ENCODE measurements around the gene ITCH.

ITCH gene

GRCh38 chr20:34472246-34472925 lies 109.3 kb downstream of the ITCH start (continued):
- no peak for TF ChIP-seq ZNF174 (tag by site-specific recombination; IDR thresholded peaks at IDR 0.05)
- no peak for TF ChIP-seq ZBTB21 (tag by site-specific recombination; IDR thresholded peaks at IDR 0.05)
- TF ChIP-seq MZF1 (tag by site-specific recombination; IDR thresholded peaks at IDR 0.05; ENCODE audit: borderline replicate concordance) = 0 out of 2 replicates have a peak, but pooled peaks have one; percentile 22
- no peak for TF ChIP-seq HOXC10 (CRISPR knock-in tag; IDR thresholded peaks at IDR 0.05)
- peak; percentile 87 for TF ChIP-seq PRDM1 (tag by site-specific recombination; IDR thresholded peaks at IDR 0.05)
- no peak for TF ChIP-seq ZNF488 (tag by site-specific recombination; IDR thresholded peaks at IDR 0.05)
- TF ChIP-seq PRDM6 (tag by site-specific recombination; IDR thresholded peaks at IDR 0.05) = peak; percentile 99
- TF ChIP-seq INSM2 (tag by site-specific recombination; IDR thresholded peaks at IDR 0.05) = 0 out of 2 replicates have a peak, but pooled peaks have one; percentile 34
- no peak for TF ChIP-seq RBAK (tag by site-specific recombination; IDR thresholded peaks at IDR 0.05)
- TF ChIP-seq ZNF544 (tag by site-specific recombination; IDR thresholded peaks at IDR 0.05) = no peak
- TF ChIP-seq ZBTB17 (tag by site-specific recombination; IDR thresholded peaks at IDR 0.05) = 0 out of 2 replicates have a peak, but pooled peaks have one; percentile 19
- TF ChIP-seq ZEB2 (tag by site-specific recombination; IDR thresholded peaks at IDR 0.05) = peak; percentile 67; the same call in 1 of the 2 replicates
- TF ChIP-seq OVOL3 (tag by site-specific recombination; IDR thresholded peaks at IDR 0.05) = no peak
- TF ChIP-seq BCL11A (tag by site-specific recombination; IDR thresholded peaks at IDR 0.05; ENCODE audit: low read depth) = 0 out of 2 replicates have a peak, but pooled peaks have one; percentile 19
- TF ChIP-seq PRDM10 (tag by site-specific recombination; IDR thresholded peaks at IDR 0.05) = peak; percentile 53
- TF ChIP-seq ZNF560 (tag by site-specific recombination; IDR thresholded peaks at IDR 0.05; ENCODE audit: borderline replicate concordance) = no peak
- no peak for TF ChIP-seq ZNF830 (tag by site-specific recombination; IDR thresholded peaks at IDR 0.05; ENCODE audit: low read depth)
- TF ChIP-seq ZNF449 (tag by site-specific recombination; IDR thresholded peaks at IDR 0.05) = no peak
- peak; percentile 39; the same call in 1 of the 2 replicates for TF ChIP-seq ZNF629 (tag by site-specific recombination; IDR thresholded peaks at IDR 0.05)
- TF ChIP-seq ZNF600 (tag by site-specific recombination; IDR thresholded peaks at IDR 0.05) = peak; percentile 69
- no peak for TF ChIP-seq ATF2 (tag by site-specific recombination; IDR thresholded peaks at IDR 0.05; ENCODE audit: low read depth)
- peak; percentile 85 for TF ChIP-seq ZNF362 (tag by site-specific recombination; IDR thresholded peaks at IDR 0.05)
- TF ChIP-seq ZNF768 (tag by site-specific recombination; IDR thresholded peaks at IDR 0.05) = no peak
- TF ChIP-seq PRDM4 (tag by site-specific recombination; IDR thresholded peaks at IDR 0.05) = 0 out of 2 replicates have a peak, but pooled peaks have one; percentile 12
